Measurements from ENCODE around the gene WNK1.

WNK1 gene

DNA sequence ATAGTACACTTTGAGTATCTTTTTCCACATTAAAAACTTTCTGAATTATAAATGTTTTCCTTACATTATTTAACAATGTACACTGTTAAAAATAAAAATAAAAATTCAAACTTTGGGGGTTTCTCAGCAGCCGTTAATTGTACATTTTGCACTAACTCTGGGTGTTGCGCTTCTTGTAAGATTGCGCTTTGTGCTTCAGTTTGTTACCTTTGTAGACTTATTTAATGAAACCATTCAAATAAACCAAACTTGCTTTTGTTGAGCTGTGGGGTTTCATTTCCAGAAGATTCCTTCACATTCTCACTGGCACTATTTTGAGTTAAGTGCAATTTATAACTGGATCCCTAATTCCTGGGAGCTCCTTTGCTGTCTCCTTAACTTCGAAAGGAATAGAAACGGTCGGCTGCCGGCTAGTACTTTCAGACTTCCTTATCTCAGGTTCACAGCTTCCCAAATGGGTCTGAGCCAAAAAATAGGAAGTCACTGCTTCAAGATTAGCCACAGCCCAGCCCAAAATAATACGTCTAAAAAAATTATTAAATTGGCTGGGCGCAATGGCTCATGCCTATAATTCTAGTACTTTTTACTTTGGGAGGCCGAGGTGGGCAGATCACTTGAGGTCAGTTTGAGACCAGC is 158.9 kb downstream of the WNK1 start:
- H3K4me3 ChIP-seq (ENCODE audit: low read depth, low read length) = no peak overlapping the region
- DNase-seq (ENCODE audit: low read depth) = no peak
- TF ChIP-seq, protein P1, sequence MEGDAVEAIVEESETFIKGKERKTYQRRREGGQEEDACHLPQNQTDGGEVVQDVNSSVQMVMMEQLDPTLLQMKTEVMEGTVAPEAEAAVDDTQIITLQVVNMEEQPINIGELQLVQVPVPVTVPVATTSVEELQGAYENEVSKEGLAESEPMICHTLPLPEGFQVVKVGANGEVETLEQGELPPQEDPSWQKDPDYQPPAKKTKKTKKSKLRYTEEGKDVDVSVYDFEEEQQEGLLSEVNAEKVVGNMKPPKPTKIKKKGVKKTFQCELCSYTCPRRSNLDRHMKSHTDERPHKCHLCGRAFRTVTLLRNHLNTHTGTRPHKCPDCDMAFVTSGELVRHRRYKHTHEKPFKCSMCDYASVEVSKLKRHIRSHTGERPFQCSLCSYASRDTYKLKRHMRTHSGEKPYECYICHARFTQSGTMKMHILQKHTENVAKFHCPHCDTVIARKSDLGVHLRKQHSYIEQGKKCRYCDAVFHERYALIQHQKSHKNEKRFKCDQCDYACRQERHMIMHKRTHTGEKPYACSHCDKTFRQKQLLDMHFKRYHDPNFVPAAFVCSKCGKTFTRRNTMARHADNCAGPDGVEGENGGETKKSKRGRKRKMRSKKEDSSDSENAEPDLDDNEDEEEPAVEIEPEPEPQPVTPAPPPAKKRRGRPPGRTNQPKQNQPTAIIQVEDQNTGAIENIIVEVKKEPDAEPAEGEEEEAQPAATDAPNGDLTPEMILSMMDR (IDR thresholded peaks at IDR 0.05; ENCODE audit: low read depth, low read length, missing control alignments) = no peak

DNA sequence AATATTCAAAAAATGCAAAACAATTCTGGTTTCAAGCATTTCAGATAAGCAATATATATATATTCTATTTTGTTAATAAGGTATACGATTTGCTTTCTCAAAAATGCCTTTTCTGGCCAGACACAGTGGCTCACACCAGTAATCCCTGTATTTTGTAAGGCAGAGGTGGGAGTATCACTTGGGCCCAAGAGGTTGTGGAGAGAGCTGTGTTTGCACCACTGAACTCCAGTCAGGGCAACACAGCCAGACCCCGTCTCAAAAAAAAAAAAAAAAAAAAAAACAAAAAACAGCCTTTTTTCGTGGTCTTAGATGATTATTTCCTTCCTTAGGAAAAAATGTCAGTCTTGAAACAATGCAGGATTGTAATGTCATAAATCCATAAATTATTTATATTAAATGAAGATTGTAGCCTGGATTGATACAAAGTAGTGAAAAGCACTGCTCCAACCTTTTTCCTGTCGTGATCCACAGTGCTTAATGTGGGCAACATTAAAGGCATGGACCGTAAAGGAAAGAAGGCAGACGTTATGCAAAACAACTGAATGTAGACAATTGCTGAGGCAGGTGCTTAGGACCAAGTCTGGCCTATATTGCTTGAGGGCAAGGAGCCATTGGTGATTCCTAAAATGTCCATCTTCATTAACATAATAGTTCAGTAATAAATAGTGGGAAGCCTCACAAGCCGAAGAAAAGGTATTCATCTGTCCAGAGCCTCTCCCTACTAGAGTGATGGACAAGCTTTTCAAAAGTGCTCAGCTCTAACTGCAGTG is 160.3 kb downstream of the WNK1 start:
- H3K4me3 ChIP-seq (ENCODE audit: low read depth, low read length) = no peak overlapping the region
- DNase-seq (ENCODE audit: low read depth) = no peak
- TF ChIP-seq, protein P1 (IDR thresholded peaks at IDR 0.05; ENCODE audit: low read depth, low read length, missing control alignments) = no peak

DNA sequence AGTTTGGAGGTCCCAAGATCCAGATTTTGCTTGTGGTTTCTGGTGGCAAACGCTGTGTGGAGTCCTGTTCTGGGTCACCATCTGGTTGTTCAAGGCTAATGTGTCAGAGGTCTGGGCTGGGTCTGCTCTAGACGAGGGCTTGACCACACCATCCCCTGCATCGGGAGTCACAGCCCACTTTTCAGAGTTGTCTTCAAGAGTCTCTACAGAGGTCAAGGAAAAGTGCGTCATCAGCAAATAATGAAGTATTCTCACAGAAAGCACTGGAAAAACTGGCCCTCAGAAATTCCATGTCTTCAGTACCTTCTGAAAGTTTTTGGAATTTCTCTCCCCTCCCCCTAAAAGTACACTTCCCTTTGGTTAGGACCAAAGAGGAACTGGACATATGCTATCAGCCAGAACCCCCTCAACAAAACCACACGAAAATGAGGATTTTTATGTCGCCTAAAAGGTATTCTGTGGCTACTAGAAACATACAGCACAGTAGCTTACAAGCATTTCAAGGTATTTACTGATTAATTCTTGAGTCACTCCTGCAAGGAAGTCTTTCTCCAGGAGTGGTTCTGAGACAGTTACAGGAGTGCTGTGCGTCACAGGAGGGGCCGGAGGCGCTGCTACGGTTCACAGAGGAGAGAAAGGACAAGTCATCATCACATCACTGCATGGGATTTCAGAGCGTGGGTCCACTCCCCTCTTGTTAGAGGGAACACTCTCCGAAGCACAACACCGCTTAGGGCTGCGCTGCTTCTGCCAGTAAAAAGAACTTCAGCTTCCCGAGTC is 161.7 kb downstream of the WNK1 start:
- TF ChIP-seq, protein P1 (IDR thresholded peaks at IDR 0.05; ENCODE audit: low read depth, low read length, missing control alignments) = no peak
- H3K4me3 ChIP-seq (ENCODE audit: low read depth, low read length) = no peak overlapping the region
- no peak for DNase-seq (ENCODE audit: low read depth)

DNA sequence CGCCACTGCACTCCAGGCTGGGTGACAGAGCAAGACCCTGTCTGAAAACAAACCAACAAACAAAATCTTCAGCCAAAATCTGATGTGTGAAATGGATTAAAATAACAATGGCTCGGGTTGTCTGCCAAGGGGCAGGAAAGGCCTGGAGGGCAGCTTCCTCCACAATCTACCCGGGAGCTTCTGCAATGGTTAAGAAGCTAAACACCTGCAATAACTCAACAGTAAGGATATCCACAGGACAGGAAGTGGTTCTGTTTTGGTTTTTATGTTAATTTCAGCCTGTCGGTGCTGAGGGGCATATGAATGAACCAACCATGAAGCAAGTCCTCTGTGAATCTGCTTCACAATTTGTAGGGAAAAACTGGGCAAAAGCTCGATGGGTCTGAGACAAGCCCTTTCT is 162.7 kb downstream of the WNK1 start:
- TF ChIP-seq, protein P1 (IDR thresholded peaks at IDR 0.05; ENCODE audit: low read depth, low read length, missing control alignments) = no peak
- no peak for DNase-seq (ENCODE audit: low read depth)
- H3K4me3 ChIP-seq (ENCODE audit: low read depth, low read length) = no peak overlapping the region

DNA sequence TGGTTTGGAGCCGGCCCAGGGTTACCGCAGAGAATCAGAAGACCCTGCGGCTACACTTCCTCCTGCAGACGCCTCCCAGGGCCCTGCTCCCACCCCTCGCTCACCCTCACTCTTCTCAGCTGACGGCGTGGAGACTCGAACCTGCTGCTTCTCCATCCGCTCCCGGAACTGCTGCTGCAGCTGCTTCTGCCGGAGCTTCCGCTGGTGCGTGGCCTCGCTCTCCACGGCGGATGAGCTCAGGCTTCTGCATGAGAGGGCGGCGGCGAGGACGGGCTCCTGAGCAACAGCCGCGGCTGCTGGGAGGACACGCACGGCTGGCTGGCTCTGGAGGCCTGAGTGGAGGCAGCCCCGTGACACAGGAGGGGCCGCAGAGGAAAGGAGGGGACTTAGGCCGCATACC is 163.9 kb downstream of the WNK1 start:
- DNase-seq (ENCODE audit: low read depth) = no peak
- H3K4me3 ChIP-seq (ENCODE audit: low read depth, low read length) = no peak overlapping the region
- TF ChIP-seq, protein P1 (IDR thresholded peaks at IDR 0.05; ENCODE audit: low read depth, low read length, missing control alignments) = no peak

DNA sequence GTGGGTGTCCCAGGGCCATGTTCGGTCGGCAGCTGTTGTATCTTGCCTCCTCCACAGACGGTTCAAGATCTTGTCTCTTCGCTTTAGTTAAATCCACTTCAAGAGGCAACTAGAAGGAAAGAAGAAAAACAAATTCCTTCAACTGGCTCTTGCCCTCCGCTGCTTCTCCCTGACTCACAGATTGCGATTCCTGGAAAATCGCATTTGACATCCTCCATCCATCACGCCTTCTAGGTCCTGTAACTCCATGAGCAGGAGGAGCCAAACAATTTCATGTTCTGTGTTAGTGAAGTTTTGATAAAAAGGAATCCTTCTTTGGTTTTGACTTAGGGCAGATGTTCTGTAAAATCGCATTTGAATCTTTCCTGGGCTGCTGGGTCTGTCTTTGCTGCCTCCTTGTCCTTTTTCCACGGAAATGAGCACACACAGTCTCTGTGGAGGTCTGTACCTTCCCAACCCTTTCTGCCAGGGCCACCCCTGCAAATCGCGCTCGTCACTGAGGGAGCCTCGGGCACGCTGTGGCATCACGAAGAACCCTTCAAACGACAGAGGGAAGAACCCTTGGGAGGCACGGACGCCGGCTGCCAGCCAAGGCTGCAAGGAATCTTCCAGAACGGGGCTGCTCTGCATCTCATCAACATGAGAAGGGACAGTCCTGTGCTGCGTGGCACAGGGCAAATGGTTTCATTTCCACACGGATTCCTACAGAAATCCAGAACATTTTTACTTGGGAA is 164.5 kb downstream of the WNK1 start:
- H3K4me3 ChIP-seq (ENCODE audit: low read depth, low read length) = no peak overlapping the region
- TF ChIP-seq, protein P1 (IDR thresholded peaks at IDR 0.05; ENCODE audit: low read depth, low read length, missing control alignments) = no peak
- no peak for DNase-seq (ENCODE audit: low read depth)

Data from GM12864 (cell line).